DMS53 treated with DMSO at 0.1 percent for 48 hours (cell line): ENCODE data around the gene SRP14.
"Not testable (repeated sequence)": the region's sequence is repeated elsewhere in the genome, so short reads cannot be mapped to it uniquely, and the experiment has no call there.

Source experiments
- DNase-seq: peaks from one replicate; lab custom pipeline; 2025; ENCODE audit not compliant: unreplicated experiment; lab: John Stamatoyannopoulos, UW

Gene SRP14

GRCh38 chr15:40031300-40031699, 7.7 kb downstream of the SRP14 start:
- no peak for DNase-seq

GRCh38 chr15:40029979-40030893, 8.7 kb downstream of the SRP14 start:
- DNase-seq = peak; percentile 26

- DNase-seq = no peak
Measured at GRCh38 chr15:40028853-40029252, 10.1 kb downstream of the SRP14 start.

GRCh38 chr15:40028193-40028592, 10.8 kb downstream of the SRP14 start:
- DNase-seq = no peak

- no peak for DNase-seq
Measured at GRCh38 chr15:40016224-40016865, 22.6 kb downstream of the SRP14 start.

GRCh38 chr15:40014390-40014789, 24.6 kb downstream of the SRP14 start:
- DNase-seq = no peak

- not testable (repeated sequence) for DNase-seq
Measured at GRCh38 chr15:40013372-40013771, 25.6 kb downstream of the SRP14 start.

- no peak for DNase-seq
Measured at GRCh38 chr15:40011303-40011702, 27.7 kb downstream of the SRP14 start.

GRCh38 chr15:40010686-40011085, 28.3 kb downstream of the SRP14 start:
- no peak for DNase-seq

GRCh38 chr15:40008061-40008765, 30.8 kb downstream of the SRP14 start:
- DNase-seq = no peak

- no peak for DNase-seq
Measured at GRCh38 chr15:40006646-40007045, 32.3 kb downstream of the SRP14 start.

GRCh38 chr15:40006003-40006402, 33.0 kb downstream of the SRP14 start:
- DNase-seq = no peak

GRCh38 chr15:40003116-40003916, 35.7 kb downstream of the SRP14 start:
- no peak for DNase-seq

GRCh38 chr15:40002295-40002694, 36.7 kb downstream of the SRP14 start:
- peak; percentile 82 for DNase-seq

- no peak for DNase-seq
Measured at GRCh38 chr15:39999538-40000200, 39.3 kb downstream of the SRP14 start.

GRCh38 chr15:39998511-39999077, 40.4 kb downstream of the SRP14 start:
- DNase-seq = no peak

GRCh38 chr15:39997639-39998038, 41.3 kb downstream of the SRP14 start:
- DNase-seq = no peak

- DNase-seq = no peak
Measured at GRCh38 chr15:39997031-39997430, 42.0 kb downstream of the SRP14 start.

GRCh38 chr15:39996228-39996627, 42.8 kb downstream of the SRP14 start:
- DNase-seq = not testable (repeated sequence)

- not testable (repeated sequence) for DNase-seq
Measured at GRCh38 chr15:39992953-39993352, 46.0 kb downstream of the SRP14 start.
